GM12874 (cell line): ENCODE results near the gene TRIM42.

Source experiments
- TF ChIP-seq, protein P1 (sequence below): IDR thresholded peaks from 2 replicates; pipeline ENCODE4 v1.5.1; 2011; ENCODE audit warnings: low read depth, mild to moderate bottlenecking, control low read depth, low read length, moderate library complexity; ENCODE audit not compliant: insufficient read depth

The TRIM42 gene

GRCh38 chr3:140677764-140678163 is at the start of gene TRIM42:
Gene TRIM42, plus strand, starts transcription at chr3:140678064. Its CDS starts 166 bp downstream, at chr3:140678230.
- TF ChIP-seq, protein P1, sequence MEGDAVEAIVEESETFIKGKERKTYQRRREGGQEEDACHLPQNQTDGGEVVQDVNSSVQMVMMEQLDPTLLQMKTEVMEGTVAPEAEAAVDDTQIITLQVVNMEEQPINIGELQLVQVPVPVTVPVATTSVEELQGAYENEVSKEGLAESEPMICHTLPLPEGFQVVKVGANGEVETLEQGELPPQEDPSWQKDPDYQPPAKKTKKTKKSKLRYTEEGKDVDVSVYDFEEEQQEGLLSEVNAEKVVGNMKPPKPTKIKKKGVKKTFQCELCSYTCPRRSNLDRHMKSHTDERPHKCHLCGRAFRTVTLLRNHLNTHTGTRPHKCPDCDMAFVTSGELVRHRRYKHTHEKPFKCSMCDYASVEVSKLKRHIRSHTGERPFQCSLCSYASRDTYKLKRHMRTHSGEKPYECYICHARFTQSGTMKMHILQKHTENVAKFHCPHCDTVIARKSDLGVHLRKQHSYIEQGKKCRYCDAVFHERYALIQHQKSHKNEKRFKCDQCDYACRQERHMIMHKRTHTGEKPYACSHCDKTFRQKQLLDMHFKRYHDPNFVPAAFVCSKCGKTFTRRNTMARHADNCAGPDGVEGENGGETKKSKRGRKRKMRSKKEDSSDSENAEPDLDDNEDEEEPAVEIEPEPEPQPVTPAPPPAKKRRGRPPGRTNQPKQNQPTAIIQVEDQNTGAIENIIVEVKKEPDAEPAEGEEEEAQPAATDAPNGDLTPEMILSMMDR = no peak

GRCh38 chr3:140628606-140629005 is 49.3 kb upstream of the TRIM42 start:
- TF ChIP-seq, protein P1 = no peak

GRCh38 chr3:140629357-140630137 is 48.3 kb upstream of the TRIM42 start:
- TF ChIP-seq, protein P1 = no peak

DNA sequence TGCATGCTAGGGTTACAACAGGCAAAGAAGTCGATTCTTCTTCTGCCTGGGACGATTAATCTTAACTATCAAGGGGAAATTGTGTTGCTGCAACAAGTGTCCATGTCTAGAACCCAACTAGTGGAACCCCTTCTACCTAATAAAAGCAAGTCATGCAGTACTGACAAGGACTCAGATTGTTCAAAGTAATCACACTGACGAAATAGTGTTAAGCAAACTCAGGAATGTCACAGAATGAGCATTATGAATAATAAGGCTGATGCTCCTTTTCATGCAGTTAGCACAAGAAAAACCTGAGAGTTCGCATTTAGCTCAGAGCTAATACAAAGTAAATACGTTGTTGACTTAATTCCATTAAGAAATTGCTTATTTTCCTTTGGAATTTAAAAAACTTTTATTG is 47.5 kb upstream of the TRIM42 start:
- TF ChIP-seq, protein P1 = no peak

- TF ChIP-seq, protein P1 = no peak
These were observed 47.0 kb upstream of the TRIM42 start for GRCh38 chr3:140630866-140631265.

DNA sequence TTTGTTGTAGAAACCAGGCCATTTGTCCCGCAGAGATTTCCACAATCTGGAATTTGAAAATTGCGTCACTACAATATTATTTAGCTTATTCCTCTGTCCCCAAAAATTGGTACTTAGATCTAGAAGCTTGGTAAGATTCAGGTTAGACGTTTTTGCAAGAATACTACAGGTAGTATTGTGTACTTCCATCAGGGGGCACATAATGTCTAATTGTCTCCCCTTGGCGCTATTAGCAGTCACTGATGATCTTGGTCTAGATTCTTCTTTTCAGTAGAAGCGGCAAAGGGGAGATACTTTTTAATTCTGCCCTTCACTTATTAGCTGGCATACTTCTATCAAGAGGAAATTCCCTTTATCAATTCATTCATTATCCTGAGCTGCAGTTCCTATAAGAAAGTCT is 42.6 kb upstream of the TRIM42 start:
- TF ChIP-seq, protein P1 = no peak

DNA sequence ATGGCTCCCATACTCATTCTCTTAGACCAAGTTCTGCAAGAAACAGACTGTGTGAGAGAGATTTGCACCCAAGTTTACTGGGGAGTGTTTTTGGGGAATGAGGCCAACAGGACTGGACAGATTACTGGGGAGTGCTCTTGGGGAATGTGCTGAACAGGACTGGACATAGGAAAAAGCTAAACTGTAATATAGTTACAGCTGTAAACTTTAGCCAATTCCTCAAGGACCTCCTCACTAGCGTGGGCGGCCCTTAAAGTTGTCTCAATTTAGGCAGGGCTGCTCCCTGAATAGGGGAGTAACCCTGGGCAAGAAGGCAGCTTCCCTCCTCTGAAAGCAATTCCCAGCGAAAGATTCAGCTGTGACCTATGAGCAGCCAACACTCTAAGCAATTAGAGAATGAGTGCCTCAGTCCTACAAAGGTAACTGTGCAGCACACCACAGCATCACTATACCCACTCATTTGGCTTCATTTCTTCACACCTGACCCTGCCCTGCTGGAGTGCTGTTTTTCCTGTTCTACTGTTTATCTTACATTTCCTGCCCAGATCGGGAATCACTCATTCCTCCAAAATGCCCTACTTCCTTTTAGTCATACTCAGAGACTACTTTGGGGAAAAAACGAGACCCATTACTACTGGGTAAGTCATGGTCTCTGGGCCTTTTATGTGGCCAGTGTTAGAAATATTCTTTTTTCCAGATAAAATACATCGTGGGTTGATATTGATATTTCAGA is 41.3 kb upstream of the TRIM42 start:
- TF ChIP-seq, protein P1 = no peak
